HG03097 (cell line): ENCODE results near the gene GSC2.

ENCODE experiments used
- ATAC-seq: cut with Tn5 transposase; IDR thresholded peaks from one replicate; pipeline ENCODE4 v1.9.1; 2021; ENCODE audit not compliant: unreplicated experiment, low FRiP score

GSC2 gene

DNA sequence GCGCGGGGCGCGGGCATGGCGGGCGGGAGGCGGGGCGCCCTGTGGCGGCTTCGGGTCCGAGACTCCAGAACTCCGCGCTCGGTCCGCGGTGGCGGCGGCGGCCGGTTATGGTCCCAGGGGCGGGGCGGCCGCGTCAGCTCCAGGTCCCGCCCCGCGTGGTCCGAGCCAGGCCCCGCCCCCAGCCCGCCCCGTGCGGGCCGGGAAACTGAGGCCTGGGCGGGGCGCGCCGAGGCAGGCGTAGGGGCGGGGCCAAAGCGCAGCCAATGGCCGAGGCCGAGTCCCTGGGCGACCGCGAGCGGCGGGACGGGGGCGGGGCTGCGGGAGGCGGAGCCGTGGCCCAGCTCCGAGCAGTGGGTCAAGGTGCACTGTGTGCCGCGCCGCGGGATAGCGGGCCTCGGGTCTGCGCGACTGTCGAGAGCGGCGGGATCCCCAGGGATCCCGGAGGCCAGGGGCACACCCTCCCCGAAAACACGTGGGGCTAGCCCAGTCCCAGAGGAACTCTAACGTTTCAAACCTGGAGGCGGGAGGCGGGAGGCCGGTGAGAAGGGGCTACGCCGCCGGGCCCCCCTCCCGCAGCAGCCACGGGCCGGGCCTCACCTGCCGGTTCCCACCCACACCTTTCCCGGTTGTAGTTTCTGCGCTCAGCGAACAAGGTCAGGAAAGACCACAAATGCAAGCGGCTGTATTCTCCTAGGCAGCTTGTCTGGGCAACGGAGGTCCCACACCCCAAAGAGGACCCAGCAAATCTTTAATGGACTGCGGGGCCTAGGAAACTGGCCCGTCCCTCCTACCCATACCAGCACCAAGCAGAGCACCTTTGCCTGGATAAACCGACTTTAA is 28.8 kb upstream of the GSC2 start, which contains the start of gene SLC25A1:
SLC25A1 (minus strand) TSS at position 80 of the 840 bp plus-strand sequence; CDS start at position 17, 63 bp downstream.
- ATAC-seq = peak; percentile 50

- peak; percentile 24 for ATAC-seq
Observed at GRCh38 chr22:19178065-19178656, 28.1 kb upstream of the GSC2 start.

DNA sequence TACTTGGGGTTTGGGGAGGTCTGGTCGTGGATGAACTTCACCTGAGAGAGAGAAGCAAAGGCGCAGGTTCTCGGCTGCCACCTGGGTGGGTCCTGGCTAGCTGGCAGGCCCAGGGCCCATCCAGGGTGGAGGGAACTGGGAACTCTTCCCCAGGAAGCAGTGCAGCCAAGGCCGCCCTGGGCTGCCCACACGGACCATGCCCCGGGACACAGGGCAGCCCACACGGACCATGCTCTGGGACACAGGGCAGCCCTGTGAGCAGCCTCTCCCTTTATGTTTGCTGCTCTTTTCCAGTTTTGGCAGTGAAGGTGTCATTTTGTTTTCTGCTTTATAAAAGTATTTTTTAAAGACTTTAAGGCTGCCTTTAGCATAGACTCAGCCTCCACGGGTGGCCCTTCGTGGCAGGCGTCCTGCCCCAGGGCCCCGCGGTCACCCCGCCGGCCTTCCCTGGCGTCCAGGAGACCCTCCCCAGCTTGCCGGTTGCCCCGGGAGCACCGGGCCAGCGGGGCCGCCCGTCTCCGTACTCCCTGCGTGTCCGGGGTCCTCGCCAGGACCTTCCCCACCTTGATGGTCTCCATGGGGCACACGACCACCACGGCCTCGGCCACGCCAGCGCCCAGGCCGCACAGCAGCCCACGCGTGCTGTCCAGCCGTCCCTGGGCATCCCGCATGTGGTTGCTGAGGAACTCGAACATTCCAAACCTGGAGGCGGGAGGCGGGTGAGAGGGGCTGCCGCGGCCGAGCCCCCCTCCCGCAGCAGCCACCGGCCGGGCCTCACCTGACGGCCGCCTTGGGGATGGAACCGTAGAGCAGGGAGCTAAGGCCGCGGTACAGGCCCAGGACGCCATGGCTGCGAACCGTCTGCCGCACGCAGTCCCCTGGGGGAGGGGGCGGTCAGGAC is 27.3 kb upstream of the GSC2 start:
- no peak for ATAC-seq

DNA sequence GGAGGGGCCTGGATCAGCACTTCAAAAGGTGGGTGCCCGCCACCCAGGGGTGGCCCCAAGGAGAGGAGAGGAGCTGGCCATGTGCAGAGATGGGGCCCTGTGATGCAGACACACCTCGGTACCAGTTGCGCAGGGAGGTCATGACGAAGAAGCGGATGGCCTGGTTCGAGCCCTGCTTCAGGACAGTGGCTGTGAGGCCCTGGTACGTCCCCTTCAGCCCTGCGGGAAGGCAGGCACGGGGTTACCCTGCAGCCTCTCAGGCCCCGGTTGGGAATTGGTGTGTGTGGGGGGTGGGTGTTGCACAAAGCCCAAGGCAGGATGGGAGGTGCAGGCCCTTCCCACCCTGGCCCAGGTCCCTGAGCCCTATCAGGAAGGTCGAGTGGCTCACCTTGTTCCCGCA is 26.6 kb upstream of the GSC2 start:
- no peak for ATAC-seq

DNA sequence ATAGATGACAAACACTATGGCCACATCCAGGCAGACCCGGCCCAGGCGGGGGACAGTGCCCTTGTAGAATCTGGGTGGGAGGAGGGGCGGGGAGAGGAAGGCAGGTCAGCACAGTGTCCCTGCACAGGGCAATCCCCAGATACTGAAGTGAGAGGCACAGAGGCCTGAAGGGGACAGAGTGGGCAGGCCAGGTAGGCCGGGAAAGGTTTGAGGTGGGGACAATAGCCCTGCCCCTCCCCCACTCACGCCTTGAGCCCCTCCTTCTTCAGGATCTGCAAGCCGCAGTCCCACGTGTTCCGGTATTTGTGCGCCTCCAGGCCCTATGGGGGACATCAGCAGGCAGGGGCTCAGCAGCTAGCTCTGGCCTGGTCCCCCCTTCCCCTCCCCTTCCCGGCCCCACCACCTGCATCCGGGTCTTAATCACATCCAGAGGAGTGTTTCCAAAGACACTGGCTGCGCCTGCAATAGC is 26.1 kb upstream of the GSC2 start:
- ATAC-seq = no peak

DNA sequence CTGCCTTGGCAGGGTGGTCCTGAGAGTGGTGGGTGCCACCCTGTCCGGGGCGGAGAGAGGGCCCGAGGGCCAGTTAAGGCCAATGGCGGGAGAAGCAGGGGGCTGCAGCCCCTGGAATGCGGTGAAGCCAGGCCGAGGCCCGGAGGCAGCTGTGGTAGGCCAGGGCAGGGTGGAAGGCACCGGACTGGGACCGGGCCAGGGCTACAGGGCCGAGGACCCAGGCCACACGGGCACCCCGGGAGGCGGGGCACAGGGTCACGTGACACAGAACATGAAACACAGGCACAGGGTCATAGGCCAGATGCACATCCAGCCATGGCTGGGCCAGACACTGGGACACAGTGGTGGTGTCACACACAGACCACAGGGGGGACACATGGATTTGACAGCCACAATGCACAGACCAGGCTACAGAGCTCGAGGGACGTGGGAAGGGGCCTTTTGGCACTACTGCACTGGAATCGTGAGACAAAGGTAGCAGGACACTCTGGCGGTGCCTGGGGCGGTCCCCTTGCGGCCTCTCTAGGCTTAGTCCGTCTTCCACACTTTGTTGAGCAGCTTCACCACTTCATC is 25.6 kb upstream of the GSC2 start:
- ATAC-seq = no peak

DNA sequence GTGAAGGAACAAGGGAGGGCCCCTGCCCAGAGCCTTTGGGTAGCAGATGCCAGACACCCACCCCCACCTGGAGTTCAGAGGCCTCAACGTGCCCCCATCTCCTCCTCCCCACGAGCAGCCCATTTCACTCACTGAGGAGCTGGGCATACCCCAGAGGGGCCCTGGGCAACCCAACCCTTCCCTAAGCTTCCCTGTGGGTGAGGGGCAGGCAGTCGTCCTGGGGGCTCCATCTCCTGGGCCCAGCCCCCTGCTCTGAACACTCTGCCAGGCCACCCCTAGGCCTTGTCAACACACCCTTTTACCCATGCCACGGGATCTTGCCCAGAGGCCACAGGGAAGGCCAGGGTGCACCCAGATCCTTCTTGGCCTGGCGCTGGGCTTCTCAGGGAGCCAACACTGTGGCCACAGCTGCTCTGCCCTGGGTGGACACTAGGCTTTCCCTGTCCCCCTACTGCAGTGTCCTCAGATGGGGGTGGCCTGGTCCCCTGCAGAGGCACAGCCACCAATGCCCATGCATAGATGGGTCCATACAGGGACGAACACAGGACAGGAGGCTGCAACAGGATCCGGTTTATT is 25.0 kb upstream of the GSC2 start:
- ATAC-seq = no peak

DNA sequence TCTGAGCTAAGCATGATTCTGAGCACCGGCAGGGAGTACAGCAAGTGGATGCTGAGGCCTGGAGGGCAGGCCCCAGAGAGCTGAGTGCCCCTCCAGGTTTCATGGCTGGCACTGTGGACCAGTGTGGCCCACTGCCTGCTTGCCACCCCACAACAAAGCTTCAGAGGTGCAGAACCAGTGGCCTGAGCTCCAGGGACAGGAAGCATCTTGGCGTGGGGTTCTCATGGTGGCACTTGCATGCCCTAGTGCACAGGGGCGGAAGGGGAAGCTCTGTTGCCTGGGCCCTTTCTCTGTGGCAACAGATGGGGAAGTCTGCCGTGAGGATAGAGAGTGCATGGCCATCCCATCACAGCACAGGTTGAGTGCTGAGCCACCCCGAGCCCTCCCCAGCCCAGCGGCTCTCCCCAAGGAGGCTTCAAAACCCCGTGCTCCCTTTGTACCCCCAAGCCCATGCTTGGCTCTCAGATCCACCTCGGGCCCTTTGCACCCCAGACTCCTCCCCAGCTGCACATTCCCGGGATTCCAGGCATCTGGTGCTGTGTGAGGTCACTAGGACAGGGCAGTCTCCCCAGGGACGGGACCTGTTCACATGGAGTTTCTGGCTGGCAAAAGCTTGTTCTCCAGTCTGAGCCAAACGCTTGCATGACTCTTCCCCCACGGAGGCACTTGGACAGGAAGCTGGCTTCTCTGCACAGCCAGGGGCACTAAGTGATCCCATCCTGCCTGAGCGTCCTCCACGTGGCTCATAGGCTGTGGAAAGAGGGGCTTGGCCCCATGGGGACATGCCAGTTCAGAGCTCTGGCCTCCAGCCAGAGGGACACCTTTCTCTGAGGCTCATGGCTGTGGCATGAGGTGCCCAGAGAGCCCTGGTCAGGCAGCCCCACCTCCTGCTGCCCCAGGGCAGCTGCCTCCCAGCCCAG is 24.3 kb upstream of the GSC2 start:
- no peak for ATAC-seq

DNA sequence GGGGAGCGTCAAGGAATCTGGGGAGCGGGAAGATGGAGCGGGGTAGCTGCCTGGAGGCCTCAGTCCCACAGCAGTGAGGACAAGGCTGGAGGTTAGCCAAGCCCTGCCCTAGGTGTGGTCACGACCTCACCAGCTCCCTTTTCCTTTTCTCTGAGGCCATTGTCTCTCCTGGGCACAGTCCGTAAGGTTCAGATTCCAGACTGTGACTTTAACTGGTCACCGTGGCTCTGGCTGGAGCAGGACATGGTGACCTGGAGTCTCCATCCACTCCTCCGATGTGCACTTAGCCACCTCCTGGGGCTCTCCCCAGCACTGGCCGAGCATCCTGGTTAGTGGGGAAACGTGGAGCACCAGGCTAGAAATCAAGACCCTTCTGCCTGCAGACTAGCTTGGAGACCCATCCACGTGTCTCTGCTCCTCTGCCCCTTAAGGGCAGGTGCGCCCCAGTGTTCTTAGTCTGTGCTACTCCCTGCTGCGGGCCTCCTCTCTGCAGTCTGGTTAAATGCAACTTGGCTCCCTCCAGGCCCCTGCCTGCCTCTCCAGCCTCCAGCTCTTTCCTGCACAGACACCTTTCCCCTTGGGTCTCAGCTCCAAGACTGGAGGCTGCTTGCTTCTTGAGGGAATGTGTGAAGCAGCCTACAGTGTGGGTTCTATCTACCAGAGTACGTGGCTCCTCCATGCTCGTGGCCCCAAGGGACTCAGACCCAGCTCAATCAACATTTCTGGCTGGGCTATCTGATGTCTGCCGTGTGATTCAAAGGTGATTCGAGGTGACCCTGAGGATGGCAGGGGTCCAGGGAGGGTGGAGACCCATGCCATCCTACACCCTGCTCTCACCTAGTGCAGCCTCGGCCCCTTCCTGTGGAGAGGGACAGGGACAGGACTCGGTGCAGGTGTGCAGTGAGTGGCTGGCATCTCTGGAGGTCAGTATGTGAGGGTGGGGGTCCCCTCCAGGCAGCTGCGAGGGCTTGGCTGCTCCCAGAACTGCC is 23.2 kb upstream of the GSC2 start:
- ATAC-seq = no peak

DNA sequence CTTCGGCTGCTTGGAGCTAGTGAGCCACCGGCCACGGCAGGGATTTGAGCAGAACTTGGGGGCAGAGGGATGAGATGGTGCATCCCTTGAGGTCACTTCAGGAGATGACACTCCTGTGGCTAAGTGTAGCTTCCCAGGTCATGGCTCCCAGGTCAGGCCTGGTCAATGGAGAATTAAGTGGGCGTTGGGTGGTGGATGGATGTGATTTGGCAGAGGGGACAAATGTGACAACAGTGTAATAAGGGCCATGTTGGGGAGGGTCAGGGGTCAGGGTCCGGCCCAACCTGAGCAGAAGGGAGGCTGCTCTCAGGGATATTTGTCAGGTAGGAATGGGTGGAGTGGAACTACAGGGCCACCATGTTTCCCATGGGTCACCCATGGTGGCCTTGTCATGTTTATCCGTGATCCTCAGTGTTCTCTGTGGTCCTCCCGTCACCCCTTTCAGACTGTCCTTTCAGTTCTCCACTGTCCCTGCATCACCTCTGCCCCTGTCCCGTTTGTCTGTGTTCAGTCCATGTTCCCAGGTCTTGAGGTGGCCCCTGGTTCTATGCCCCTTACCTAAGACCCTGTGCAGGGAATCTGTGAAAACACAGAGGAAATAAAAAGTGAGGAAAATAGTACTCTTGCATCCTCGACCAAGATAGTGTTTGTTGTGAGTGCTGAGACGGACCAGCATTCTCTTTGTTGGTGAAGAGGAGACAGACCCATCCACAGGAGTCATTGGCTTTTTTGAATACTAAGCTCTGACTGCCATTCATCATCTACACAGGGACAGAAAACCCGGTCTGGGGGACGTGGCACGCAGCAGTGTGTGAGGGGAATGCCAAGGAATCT is 22.3 kb upstream of the GSC2 start:
- no peak for ATAC-seq

- no peak for ATAC-seq
Observed at GRCh38 chr22:19169947-19170318, 19.8 kb upstream of the GSC2 start.

DNA sequence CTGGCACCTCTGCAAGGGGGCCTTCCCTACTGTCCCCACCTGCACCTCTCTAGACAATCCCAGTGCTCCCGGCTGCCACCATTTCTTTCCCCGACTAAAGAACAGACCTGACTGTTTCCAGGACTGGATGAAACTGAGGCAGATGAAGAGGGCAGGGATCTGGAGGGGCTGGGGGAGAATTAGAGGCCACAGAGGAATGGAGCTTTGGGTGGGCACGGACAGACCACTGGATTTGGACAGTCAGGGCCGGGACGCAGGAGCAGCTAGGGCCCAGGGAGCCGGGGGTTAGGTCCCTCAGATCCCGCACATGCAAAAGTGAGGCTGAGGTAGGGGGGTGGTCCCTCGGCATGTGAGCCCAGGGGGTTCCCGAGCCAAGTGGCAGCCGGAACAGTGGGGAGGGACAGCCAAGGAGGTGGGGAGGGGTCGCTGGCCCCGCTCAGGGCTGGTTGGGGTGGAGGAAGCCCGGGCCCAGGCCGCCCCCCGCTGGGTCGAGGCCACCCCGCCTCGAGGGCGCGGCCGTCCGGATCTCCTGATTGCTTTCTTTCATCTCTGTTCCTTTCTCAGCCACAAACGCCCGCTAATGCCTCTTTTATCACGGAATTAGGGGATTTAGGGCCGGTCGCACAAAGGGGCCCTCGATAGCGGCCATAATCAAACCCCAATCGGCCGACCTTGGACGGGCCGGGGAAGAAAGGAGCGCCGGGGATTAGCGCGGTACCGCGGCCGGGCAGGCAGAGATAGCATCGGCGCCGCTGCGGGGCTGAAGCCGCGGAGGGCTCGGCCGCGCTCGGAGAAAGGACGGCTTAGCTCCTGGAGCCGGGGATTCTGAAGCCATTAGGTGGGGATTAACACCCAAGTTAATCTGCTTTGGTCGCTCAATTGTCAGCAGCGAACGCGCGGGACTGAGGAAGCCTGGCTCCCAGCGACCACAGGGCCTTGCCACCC is 19.2 kb upstream of the GSC2 start:
- ATAC-seq = no peak

GRCh38 chr22:19168088-19168890 is 18.2 kb upstream of the GSC2 start:
- no peak for ATAC-seq

DNA sequence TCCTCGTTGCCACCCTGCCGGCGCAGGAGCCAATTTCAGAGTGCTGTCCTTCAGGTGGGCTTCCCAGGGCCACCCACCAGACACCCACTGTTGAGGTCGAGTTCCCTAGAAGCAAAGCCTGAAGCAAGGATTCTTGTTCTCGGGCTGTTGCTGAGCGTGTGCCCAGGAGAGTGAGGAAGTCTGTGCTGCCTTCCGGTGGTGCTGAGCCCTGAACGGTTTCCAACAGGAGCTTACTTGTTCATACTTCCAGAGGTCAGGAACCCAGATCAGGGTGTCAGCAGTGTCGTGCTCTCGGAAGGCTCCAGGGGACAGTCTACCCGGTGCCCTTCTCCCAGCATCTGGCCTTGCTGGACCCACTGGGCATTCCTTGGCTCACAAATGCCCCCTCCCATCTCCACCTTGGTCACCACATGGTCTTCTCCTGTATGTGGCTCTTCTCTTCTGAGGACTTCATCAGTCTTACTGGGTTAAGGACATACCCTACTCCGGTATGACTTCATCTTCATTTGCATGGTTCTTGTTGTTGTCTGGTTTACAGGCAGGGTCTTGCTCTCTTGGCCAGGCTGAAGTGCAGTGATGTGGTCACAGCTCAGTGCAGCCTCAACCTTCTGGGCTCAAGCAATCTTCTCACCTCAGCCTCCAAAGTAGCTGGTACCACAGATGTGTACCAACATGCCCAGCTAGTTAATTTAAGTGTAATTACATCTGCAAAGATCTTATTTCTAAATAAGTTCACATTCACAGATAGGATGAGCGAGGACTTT is 17.2 kb upstream of the GSC2 start:
- ATAC-seq = no peak

DNA sequence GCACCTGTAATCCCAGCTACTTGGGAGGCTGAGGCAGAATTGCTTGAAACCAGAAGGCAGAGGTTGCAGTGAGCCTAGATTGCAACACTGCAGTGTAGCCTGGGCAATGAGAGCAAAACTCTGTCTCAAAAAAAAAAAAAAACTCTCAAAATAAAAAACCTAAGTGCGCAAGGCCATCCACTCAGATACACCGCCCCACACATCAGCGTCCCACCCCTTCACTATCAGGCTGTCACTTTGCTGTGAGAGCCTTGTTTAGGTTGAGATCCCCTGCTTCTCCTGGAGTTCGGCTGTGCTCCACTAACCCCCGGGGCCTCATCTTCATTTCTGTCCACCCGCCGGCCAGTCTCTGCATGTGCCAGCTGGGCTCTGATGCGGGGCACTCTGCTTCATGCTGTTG is 16.3 kb upstream of the GSC2 start:
- ATAC-seq = no peak
